Hepatocyte (in vitro differentiated cells): ENCODE measurements around the gene TIAM1. TPM values are rescaled to one million over a fixed set of nuclear protein-coding genes. Genes with fewer than 3 reads are reported as not detected.

Experiments
- DNase-seq: peaks from one replicate; pipeline ENCODE4 v3.0.0-alpha.2; 2016; ENCODE audit warnings: low spot score
- H2AFZ ChIP-seq: fragments of 200-600 bp; sonication (generic); 2 replicates; pipeline ENCODE4 v1.6.0; 2016; ENCODE audit warnings: antibody characterized with exemption, mild to moderate bottlenecking
- H3K27ac ChIP-seq: fragments of 200-600 bp; sonication (generic); 2 replicates; pipeline ENCODE4 v1.5.1; 2016; ENCODE audit warnings: mild to moderate bottlenecking
- H3K27me3 ChIP-seq: fragments of 200-600 bp; sonication (generic); 2 replicates; pipeline ENCODE4 v1.6.1; 2016
- H3K36me3 ChIP-seq: fragments of 200-600 bp; sonication (generic); replicated peaks from 2 replicates; pipeline ENCODE4 v1.5.1; 2016; ENCODE audit warnings: low read depth; ENCODE audit not compliant: insufficient read depth
- H3K4me1 ChIP-seq: fragments of 200-600 bp; sonication (generic); 2 replicates; pipeline ENCODE4 v1.5.1; 2016; ENCODE audit warnings: mild to moderate bottlenecking, moderate library complexity; ENCODE audit not compliant: insufficient read depth
- H3K4me2 ChIP-seq: fragments of 200-600 bp; sonication (generic); 2 replicates; pipeline ENCODE4 v1.6.0; 2016
- H3K4me3 ChIP-seq: fragments of 200-600 bp; sonication (generic); 2 replicates; pipeline ENCODE4 v1.5.1; 2016; ENCODE audit warnings: mild to moderate bottlenecking
- H3K79me2 ChIP-seq: fragments of 200-600 bp; sonication (generic); 2 replicates; pipeline ENCODE4 v1.6.0; 2017; ENCODE audit warnings: mild to moderate bottlenecking
- H3K9me2 ChIP-seq: fragments of 200-600 bp; sonication (generic); replicated peaks from 2 replicates; pipeline ENCODE4 v1.6.0; 2017; ENCODE audit warnings: mild to moderate bottlenecking; ENCODE audit not compliant: insufficient read depth
- H3K9me3 ChIP-seq: fragments of 200-600 bp; sonication (generic); 2 replicates; pipeline ENCODE4 v1.5.1; 2016; ENCODE audit warnings: low read depth, mild to moderate bottlenecking
- H4K20me1 ChIP-seq: fragments of 200-600 bp; sonication (generic); 2 replicates; pipeline ENCODE4 v1.6.0; 2016; ENCODE audit warnings: mild to moderate bottlenecking; ENCODE audit not compliant: insufficient read depth, poor library complexity, severe bottlenecking
- CTCF ChIP-seq: fragments of 200-600 bp; sonication (generic); IDR thresholded peaks from 2 replicates; pipeline ENCODE4 v1.5.1; 2016; ENCODE audit warnings: antibody characterized with exemption, mild to moderate bottlenecking; ENCODE audit not compliant: poor library complexity
- EZH2 ChIP-seq: fragments of 200-600 bp; sonication (generic); IDR thresholded peaks from 2 replicates; pipeline ENCODE4 v1.6.1; 2016; ENCODE audit warnings: antibody characterized with exemption, mild to moderate bottlenecking, borderline replicate concordance
- EZH2phosphoT487 ChIP-seq: fragments of 200-600 bp; sonication (generic); IDR thresholded peaks from one replicate; pipeline ENCODE4 v1.6.1; 2018; ENCODE audit warnings: antibody characterized with exemption, mild to moderate bottlenecking, low read depth, moderate library complexity; ENCODE audit not compliant: unreplicated experiment, severe bottlenecking
- WGBS: methylation state at CpG from one replicate; pipeline ENCODE4 v1.1.6; 2016; ENCODE audit warnings: low lambda C conversion rate; ENCODE audit errors: missing lambda C conversion rate; 5-methylcytosine and 5-hydroxymethylcytosine counted together
- polyA plus RNA-seq: library from polyadenylated mRNA; unstranded; fragments of >200 nt; fragmentation: Nextera tagmentation; extraction: Ambion mirVana; gene quantifications from 2 replicates; pipeline ENCODE4 v1.2.1, GENCODE V29; 2016
- total RNA-seq: library from RNA; depleted of rRNA; stranded (reverse); fragments of >200 nt; gene quantifications from 2 replicates; pipeline ENCODE4 v1.2.3, GENCODE V29; 2014

The TIAM1 gene
- total and polyA plus RNA-seq, 2 experiments from 2014 or later: 8.8 TPM

DNA sequence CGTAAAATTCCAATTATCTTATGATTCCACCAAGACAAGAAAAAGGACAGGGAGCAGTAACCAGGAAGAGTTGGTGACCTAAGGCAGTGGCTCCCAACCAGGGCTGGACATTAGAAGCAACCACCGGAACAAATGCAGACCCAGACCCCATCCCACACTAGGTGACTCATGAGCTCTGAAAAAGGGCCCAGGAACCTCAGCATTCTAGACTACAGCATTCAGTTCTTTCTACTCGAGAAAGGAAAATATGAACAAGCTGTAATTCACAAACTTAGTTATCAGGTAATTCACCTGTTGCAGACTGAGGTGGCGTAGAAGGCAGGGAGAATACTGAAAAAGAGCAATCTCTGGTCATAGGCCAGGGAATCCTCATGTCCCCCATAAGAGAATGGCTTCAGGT, 167.3 kb downstream of the TIAM1 start:
- no peak overlapping the region for H2AFZ ChIP-seq
- H3K4me2 ChIP-seq: no peak overlapping the region
- no peak overlapping the region for H3K27ac ChIP-seq
- H3K4me3 ChIP-seq: no peak overlapping the region
- peaks cover 5% of the 10 kb centered on the region for H3K4me1 ChIP-seq
- no peaks in the 10 kb centered on the region for H3K79me2 ChIP-seq
- no peaks in the 10 kb centered on the region for H4K20me1 ChIP-seq
- 91% methylated on average over 4 of the region's 4 CpGs for WGBS
- H3K36me3 ChIP-seq: no peaks in the 10 kb centered on the region
- TF ChIP-seq CTCF: no peak
- TF ChIP-seq EZH2: no peak
- TF ChIP-seq EZH2phosphoT487: no peak
- no peaks in the 10 kb centered on the region for H3K27me3 ChIP-seq
- DNase-seq: no peak
- H3K9me3 ChIP-seq: no peaks in the 10 kb centered on the region
- H3K9me2 ChIP-seq: no peaks in the 10 kb centered on the region

DNA sequence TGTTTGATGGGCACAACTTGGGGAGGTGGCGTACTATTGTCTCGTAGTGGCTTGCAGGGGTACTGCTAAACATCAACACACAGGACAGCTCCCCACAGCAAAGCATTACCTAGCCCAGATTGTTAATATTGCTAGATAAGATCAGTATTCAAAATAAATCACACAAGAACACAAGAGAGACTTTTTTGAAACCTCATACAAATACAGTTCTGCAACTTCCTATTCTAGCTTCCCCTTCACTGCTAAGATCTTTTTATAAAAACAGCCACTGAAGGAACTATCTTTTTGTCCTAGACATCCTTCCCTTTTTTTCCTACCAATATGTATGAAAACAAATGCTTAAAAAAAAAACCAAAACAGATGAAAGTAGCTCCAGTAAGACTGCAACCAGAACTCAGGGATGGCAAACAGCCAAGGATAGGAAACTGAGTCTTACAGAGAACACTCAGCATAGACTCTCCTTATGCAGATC, 167.9 kb downstream of the TIAM1 start:
- Histone ChIP-seq H2AFZ (no peak overlapping the region), H3K4me1 (peaks cover 5% of the 10 kb centered on the region), H3K27me3 (no peaks in the 10 kb centered on the region), H3K4me3 (no peak overlapping the region), H3K27ac (no peak overlapping the region), H3K9me3 (no peaks in the 10 kb centered on the region), H3K4me2 (no peak overlapping the region), H3K9me2 (no peaks in the 10 kb centered on the region), H3K79me2 (no peaks in the 10 kb centered on the region), H3K36me3 (no peaks in the 10 kb centered on the region), H4K20me1 (no peaks in the 10 kb centered on the region)
- TF ChIP-seq CTCF (no peak), EZH2 (no peak), EZH2phosphoT487 (no peak)
- 89% methylated on average over 2 of the region's 2 CpGs for WGBS
- DNase-seq: no peak

DNA sequence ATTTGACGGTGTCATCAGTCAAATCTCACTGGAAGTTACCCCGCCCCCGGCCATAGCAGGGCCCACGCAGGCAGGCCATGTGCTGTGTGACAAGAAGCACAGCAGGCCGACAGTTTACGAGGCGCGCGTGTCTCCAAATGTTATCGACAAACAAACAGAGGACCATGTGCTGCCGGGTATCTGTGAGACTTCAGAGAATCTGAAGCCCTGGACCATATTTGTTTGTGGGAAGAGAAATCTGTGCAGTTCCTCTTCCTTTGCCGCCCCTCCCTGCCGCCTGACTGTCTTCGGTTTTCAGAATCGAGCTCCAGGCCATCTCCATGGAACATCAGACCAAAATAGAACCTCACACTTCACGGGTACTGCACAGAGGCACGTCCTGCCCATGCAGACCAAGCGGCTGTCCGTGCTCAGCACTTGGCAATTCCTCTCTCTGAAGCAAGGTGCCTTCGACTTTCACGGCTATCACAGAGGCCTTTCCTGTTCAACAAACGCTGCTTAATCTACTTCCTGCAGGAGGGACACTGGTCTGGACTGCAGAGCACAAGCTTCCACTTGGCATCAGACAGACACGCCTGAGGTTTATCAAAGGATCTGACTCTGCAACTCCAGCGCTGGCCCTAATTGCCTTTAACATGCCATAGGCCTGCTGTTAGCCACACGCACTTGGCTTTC, 170.0 kb downstream of the TIAM1 start:
- H4K20me1 ChIP-seq: no peaks in the 10 kb centered on the region
- H3K4me2 ChIP-seq: peak overlapping the region; percentile 53
- no peaks in the 10 kb centered on the region for H3K9me2 ChIP-seq
- H3K27ac ChIP-seq: peak overlapping the region; percentile 2
- no peak for DNase-seq
- H2AFZ ChIP-seq: peak overlapping the region; percentile 44
- no peak for TF ChIP-seq CTCF
- TF ChIP-seq EZH2phosphoT487: no peak
- TF ChIP-seq EZH2: no peak
- H3K4me3 ChIP-seq: no peak overlapping the region
- no peaks in the 10 kb centered on the region for H3K27me3 ChIP-seq
- H3K36me3 ChIP-seq: no peaks in the 10 kb centered on the region
- peaks cover 5% of the 10 kb centered on the region for H3K4me1 ChIP-seq
- no peaks in the 10 kb centered on the region for H3K9me3 ChIP-seq
- no peaks in the 10 kb centered on the region for H3K79me2 ChIP-seq
- WGBS: 36% methylated on average over 25 of the region's 25 CpGs
